Activated CD4-positive, alpha-beta T cell treated with anti-CD3 and anti-CD28 coated beads, Interleukin-2, amount 50 U/mL, for 4 hours (primary cell): Measurements from ENCODE around the gene ANKFY1.

ENCODE experiments used
- DNase-seq, 2 experiments: peaks; one replicate each; pipeline ENCODE4 v3.0.0-alpha.2; 2020

Gene ANKFY1

GRCh38 chr17:4176808-4177472 is 86.8 kb downstream of the ANKFY1 start:
- no peak for DNase-seq

- DNase-seq, result peak; percentile 24 to 34
Measured at GRCh38 chr17:4175921-4176807, 87.6 kb downstream of the ANKFY1 start.

- no peak for DNase-seq
Measured at GRCh38 chr17:4174556-4174955, 89.2 kb downstream of the ANKFY1 start.

- no peak for DNase-seq
Measured at GRCh38 chr17:4173781-4174180, 90.0 kb downstream of the ANKFY1 start.

- DNase-seq, result no peak
Measured at GRCh38 chr17:4172356-4172755, 91.4 kb downstream of the ANKFY1 start.

- DNase-seq, result no peak
Measured at GRCh38 chr17:4170639-4171280, 93.0 kb downstream of the ANKFY1 start.

- no peak for DNase-seq
Measured at GRCh38 chr17:4167786-4168185, 96.0 kb downstream of the ANKFY1 start.

- DNase-seq, result no peak
Measured at GRCh38 chr17:4166419-4166818, 97.4 kb downstream of the ANKFY1 start.

GRCh38 chr17:4165301-4166010 is 98.3 kb downstream of the ANKFY1 start:
- DNase-seq, result no peak

- DNase-seq, result no peak
Measured at GRCh38 chr17:4163951-4164350, 99.8 kb downstream of the ANKFY1 start.

- DNase-seq, result no peak
Measured at GRCh38 chr17:4162775-4163466, 100.9 kb downstream of the ANKFY1 start.

GRCh38 chr17:4162321-4162720 is 101.5 kb downstream of the ANKFY1 start:
- DNase-seq, result no peak

- no peak for DNase-seq
Measured at GRCh38 chr17:4161967-4162305, 101.8 kb downstream of the ANKFY1 start.

GRCh38 chr17:4161192-4161966 is 102.4 kb downstream of the ANKFY1 start:
- DNase-seq, result no peak

- no peak for DNase-seq
Measured at GRCh38 chr17:4160294-4160859, 103.4 kb downstream of the ANKFY1 start.

GRCh38 chr17:4159761-4160160 is 104.0 kb downstream of the ANKFY1 start:
- DNase-seq, result no peak

GRCh38 chr17:4157618-4158333 is 106.0 kb downstream of the ANKFY1 start:
- no peak for DNase-seq

GRCh38 chr17:4156750-4157381 is 106.9 kb downstream of the ANKFY1 start:
- DNase-seq, result no peak

GRCh38 chr17:4155980-4156620 is 107.7 kb downstream of the ANKFY1 start:
- no peak for DNase-seq

- DNase-seq, result no peak
Measured at GRCh38 chr17:4154201-4154600, 109.6 kb downstream of the ANKFY1 start.
